Urinary bladder (tissue), 4 donors: Measurements from ENCODE around the gene TRAF1. TPM values are rescaled to one million over a fixed set of nuclear protein-coding genes. Genes with fewer than 3 reads are reported as not detected.
A peak's percentile ranks its signal among the peaks of the same experiment; 100 is the strongest.

Experiments
- DNase-seq: peaks from one replicate; pipeline ENCODE4 v3.0.0-alpha.2; 2015; ENCODE audit errors: extremely low spot score
- H3K27ac ChIP-seq: one replicate; pipeline ENCODE4 v1.5.1; 2013; ENCODE audit warnings: low read depth, mild to moderate bottlenecking, moderate library complexity
- H3K36me3 ChIP-seq: one replicate; pipeline ENCODE4 v1.6.1; 2013; ENCODE audit warnings: mild to moderate bottlenecking, moderate library complexity; ENCODE audit not compliant: insufficient read depth
- H3K4me1 ChIP-seq: one replicate; pipeline ENCODE4 v1.6.1; 2013; ENCODE audit warnings: mild to moderate bottlenecking, moderate library complexity; ENCODE audit not compliant: insufficient read depth
- H3K4me3 ChIP-seq: one replicate; pipeline ENCODE4 v1.5.1; 2013; ENCODE audit warnings: low read depth, low read length
- WGBS: extraction: QIAGEN DNeasy Blood & Tissue Kit; methylation state at CpG from one replicate; pipeline ENCODE4 v1.1.7; 2013; 5-methylcytosine and 5-hydroxymethylcytosine counted together
- polyA plus RNA-seq: library from polyadenylated mRNA; stranded (reverse); fragments of 200-250 nt; gene quantifications from one replicate; pipeline ENCODE4 v1.2.3, GENCODE V29; 2013
- total RNA-seq: library from RNA; depleted of rRNA; stranded (reverse); fragments of >200 nt; gene quantifications from one replicate; pipeline ENCODE4 v1.2.3, GENCODE V29; 2014
- donor health status: healthy with polysubstance abuse.
- donor health status: healthy.

Gene TRAF1
- total and polyA plus RNA-seq, 2 donors, result 4.5 to 5.3 TPM

DNA sequence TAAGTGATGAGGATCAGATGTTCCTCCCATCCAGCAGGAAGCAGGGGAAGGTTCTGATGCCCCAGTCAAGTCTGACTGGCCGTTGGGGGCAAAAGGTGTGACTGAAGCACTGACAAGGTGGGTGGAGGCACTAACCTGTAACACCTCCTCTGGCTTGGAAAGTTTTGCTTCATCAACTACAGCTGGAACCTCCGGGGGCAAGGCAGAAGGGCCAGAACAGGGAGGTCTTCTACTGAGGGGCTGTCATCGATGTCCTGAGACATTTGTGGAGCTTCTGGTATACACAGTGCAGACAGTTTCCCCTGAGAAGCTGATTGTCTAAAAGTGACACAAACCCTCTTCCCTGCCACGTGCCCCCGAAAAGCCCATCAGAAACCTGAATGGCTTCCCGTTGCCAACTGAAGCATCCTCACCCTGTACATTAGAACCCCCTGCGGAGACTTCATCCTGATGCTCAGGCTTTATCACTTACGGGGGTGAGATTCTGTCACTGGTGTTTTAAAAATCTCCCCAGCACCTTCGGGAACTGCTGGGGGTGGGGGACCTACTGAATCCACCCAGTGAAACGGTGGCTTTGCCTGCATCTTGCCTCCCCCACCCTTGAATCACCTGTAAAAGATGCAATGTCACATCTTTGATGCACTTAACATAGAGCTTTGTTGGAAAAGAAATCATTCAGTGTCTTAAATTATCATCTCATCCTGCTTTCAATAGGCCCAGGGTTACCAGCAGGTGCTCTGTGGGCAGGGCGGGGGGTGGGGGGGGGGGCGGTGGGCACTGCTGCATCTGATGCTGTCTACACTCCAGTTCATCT, 24.6 kb downstream of the TRAF1 start:
- no peaks in the 10 kb centered on the region for H3K36me3 ChIP-seq
- H3K27ac ChIP-seq, result no peak overlapping the region
- no peak for DNase-seq
- no peak overlapping the region for H3K4me3 ChIP-seq
- H3K4me1 ChIP-seq, result no peaks in the 10 kb centered on the region
- WGBS, result 81% methylated on average over 12 of the region's 12 CpGs

DNA sequence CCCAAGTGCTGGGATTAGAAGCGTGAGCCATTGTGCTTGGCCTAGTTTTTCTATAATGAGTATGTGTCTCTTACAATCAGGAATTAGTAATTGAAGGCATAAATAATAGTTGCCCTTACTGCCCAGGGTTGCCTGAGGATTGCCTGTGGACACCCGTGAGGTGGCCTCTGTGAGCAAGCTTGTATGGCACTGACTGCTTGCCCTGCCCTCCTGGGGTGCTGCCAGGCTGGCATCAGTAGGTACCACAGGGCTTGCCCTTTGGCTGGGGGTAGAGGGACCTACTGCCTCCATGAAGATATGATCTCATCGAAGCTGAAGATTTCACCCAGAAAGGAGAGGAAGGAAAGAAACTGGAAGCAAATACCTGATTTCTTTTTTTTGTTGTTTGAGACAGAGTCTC, 25.8 kb downstream of the TRAF1 start:
- DNase-seq, result no peak
- no peak overlapping the region for H3K27ac ChIP-seq
- 87% methylated on average over 3 of the region's 3 CpGs for WGBS
- no peak overlapping the region for H3K4me3 ChIP-seq
- H3K36me3 ChIP-seq, result no peaks in the 10 kb centered on the region
- H3K4me1 ChIP-seq, result no peaks in the 10 kb centered on the region

DNA sequence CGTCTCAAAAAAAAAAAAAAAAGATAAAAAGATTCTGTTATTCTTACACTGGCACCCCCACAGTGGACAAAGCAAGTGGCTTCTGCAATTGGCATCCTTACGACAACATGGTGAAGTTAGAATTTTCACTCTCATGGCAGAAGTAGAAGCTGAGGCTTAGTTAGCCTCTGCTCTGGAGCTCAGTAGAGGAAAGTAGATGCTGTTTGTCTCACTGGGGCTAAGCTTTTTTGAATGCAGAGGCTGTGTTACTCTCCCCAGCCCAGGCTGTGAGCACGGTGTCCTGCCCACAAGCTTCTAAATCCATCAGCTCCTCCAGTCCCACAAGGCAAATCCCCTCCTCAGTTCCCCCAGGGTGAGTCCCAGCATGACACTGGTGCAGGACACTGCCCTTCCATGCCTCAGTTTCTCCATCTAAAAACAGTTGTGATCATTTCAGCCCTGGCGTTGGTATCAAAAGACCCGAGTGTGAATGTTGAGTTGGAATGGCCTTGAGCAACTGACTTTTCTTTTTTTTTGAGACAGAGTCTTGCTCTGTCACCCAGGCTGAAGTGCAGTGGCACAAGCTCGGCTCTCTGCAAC, 27.0 kb downstream of the TRAF1 start:
- 92% methylated on average over 6 of the region's 6 CpGs for WGBS
- no peaks in the 10 kb centered on the region for H3K36me3 ChIP-seq
- no peak overlapping the region for H3K27ac ChIP-seq
- DNase-seq, result no peak
- no peaks in the 10 kb centered on the region for H3K4me1 ChIP-seq
- H3K4me3 ChIP-seq, result no peak overlapping the region

DNA sequence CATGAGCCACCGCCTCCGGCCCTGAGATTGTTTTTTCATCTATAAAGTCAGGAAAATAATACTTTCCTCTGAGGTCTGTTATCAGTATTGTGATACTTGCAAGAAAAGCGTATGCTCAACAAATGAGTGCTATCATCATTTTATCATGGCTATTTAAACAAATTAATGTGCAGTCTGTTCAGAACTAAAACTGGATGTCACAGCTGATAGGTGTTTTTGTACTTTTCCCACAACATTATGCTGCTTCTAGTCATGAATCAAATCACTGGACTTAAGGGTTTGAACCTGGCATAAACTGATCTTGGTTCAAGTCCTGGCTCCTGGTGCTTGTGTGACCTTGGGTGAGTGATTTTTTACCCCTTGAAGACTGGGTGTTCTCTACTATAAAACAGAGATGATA, 28.2 kb downstream of the TRAF1 start:
- WGBS, result 73% methylated on average over 3 of the region's 3 CpGs
- no peaks in the 10 kb centered on the region for H3K36me3 ChIP-seq
- no peak for DNase-seq
- no peaks in the 10 kb centered on the region for H3K4me1 ChIP-seq
- no peak overlapping the region for H3K27ac ChIP-seq
- H3K4me3 ChIP-seq, result no peak overlapping the region

DNA sequence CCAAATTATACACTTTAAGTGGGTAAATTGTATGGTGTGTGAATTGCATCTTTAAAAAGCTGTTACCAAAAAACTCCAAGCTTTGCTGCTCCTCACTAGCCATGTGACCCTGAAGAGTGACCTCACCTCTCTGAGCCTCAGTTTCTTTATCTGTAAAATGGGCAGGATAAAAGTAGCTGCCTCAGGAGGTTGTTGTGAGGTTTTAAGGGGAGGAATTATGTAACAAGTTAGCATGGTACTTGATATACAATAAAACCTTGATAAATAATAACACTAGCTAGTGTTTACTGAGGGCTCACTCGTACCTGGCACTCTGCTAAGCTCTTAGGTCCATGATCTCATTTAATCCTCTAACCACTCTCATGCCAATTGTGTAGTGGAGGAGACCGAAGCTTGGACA, 30.6 kb downstream of the TRAF1 start:
- Histone ChIP-seq H3K4me1 (no peaks in the 10 kb centered on the region), H3K27ac (no peak overlapping the region), H3K36me3 (no peaks in the 10 kb centered on the region), H3K4me3 (no peak overlapping the region)
- WGBS, result 86% methylated on average over 2 of the region's 2 CpGs
- DNase-seq, result no peak

DNA sequence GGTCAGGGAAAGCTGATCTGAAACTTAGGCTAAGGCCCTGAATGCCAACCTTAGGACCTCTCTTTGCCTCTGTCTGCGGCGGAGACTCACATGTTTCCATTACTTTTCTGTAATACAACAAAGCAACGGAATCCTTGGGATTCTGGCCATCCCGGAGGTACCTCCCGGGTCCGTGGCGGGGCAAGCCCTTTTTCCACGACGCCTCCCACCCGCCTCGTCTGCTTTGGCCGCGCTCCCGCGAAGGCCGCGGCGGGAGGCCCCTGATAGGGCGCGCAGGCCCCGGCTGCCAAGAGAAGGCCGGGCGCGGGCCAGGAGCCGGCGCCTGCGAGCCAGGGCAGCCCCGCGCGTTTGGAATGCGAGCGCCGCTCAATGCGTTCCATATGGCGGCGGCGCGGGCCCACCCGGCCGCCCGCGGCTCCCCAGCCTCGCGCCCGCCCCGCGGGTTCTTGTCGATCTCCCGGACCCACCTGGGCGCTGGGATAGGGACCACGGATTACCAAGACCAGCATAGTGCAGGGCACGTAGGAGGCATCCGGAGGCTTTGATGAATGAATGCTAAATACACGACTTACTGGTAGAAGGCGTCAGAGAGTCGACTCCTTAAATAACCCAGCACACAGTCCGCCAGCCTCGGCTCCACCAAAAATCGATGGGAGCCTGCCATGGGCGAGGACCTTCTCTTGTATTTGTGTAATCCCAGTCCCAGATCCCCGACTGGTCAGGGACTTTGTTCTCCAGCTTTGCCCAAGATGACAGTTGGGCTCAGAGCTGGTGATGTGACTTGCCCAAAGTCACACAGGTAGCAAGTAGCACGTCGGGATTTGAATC, 32.1 kb downstream of the TRAF1 start:
- H3K36me3 ChIP-seq, result no peaks in the 10 kb centered on the region
- peak overlapping the region; percentile 64 for H3K27ac ChIP-seq
- DNase-seq, result no peak
- 18% methylated on average over 63 of the region's 63 CpGs for WGBS
- H3K4me3 ChIP-seq, result peak overlapping the region; percentile 12
- H3K4me1 ChIP-seq, result no peaks in the 10 kb centered on the region

DNA sequence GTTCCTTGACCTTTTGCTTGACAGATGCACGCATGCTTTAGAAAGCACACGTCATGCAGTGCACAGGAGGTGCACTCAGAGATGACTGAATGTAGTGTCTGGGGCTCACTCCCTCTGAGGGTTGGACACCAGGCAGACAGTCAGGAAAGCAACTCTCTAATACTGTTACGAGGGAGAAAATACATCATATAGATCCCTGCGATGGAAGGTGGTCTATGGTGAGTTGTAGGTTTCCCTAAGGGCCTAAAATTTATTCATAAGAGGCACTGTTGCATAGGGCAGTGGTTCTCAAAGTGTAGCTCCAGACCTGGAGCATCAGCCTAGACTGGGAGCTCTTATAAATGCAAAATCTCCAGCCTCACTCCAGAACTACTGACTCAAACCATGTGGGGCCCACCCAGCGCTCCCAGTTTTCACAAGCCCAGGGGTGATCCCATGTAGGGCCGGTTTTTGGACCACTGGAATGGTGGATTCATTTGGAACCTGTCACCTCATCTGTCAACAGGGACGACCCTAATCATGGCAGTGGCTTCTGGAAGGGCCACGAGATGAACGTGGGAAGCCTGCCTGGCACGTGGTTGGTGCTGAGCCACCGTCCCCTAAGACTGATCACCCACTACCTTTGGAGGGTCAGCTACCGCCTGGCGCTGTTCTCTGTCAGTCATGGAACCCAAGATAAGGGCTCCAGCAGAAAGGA, 32.8 kb downstream of the TRAF1 start:
- Histone ChIP-seq H3K4me1 (no peaks in the 10 kb centered on the region), H3K27ac (peak overlapping the region; percentile 64), H3K36me3 (no peaks in the 10 kb centered on the region), H3K4me3 (no peak overlapping the region)
- DNase-seq, result no peak
- WGBS, result 90% methylated on average over 13 of the region's 13 CpGs

DNA sequence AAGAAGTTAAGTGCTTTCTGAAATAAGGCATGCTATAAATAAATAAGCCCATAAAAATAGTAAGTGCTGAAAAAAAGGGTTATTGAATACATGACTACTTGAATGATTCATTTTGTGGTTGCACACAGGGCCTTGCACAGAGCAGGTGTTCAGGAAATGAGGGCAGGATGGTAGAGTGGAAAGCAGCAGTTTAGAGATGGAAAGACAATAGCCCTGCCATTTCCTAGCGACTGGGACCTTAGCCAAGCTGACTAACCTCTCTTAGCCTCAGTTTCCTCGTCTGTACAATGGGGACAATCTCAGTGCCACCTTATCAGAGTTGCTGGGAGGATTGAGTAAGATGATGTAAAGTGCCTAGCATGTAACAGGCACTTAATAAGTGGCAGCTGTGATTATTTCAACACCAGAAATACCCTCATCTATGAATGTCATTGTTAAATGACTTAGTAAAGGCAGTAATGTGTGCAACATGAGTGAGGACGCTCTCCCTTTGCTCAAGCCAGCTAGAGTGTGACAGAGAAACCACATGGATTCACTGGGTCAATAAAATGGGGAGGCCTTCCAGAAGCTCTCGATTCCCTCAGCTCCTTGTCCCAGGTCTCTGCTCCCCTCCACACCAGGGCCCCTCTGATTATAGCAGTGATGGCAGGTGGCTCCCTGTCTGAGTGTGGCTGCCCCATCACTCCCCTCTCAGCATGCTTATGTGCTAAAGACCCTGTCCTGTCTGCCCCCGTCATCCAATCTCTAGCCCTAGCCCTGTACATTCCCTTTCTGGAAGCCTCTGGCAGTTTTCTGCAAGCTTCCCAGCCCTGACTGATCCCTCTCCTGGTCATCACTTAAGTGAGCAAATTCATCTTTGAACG, 33.6 kb downstream of the TRAF1 start:
- no peaks in the 10 kb centered on the region for H3K36me3 ChIP-seq
- no peak overlapping the region for H3K4me3 ChIP-seq
- no peaks in the 10 kb centered on the region for H3K4me1 ChIP-seq
- 81% methylated on average over 6 of the region's 6 CpGs for WGBS
- no peak for DNase-seq
- H3K27ac ChIP-seq, result no peak overlapping the region

DNA sequence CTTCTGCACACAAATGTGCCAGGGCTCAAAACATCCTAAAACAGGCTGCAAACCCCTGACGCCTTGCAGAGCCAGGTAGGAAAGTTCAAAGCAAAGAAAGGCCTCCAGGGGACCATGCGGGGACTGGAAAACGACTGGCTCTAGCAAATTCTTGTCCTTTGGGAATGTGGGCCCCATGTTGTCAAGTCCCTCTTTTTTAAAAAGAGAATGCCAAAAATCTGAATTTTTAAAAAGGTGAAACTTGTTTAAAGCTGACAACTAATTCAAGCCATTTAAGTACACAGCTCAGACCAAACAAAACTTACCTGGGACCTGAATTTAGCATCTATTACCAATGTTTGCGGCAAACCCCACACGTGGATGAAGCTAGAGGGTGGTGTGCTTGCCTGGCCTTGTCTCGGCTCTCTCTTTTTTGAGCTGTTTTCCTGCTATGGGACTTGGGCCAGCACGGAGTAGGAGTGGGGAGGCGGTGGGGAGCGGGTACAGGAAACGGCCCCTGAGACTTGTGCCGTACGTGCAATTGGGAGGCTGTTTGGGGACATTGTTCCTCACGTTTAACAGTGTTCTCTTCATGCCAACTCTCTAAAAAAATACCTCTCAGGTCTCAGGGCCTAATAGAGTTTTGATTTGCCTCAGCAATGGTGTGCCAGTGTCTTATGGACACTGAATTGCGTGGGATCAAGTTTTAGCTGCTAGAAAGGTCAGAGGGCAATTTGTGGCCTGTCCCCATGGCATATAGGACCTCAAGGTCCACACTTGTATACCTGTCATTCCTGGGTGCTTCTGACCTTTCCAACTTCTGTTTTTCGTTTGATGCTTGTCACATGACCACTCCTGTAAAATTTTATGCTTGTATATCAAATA, 34.5 kb downstream of the TRAF1 start:
- no peaks in the 10 kb centered on the region for H3K4me1 ChIP-seq

DNA sequence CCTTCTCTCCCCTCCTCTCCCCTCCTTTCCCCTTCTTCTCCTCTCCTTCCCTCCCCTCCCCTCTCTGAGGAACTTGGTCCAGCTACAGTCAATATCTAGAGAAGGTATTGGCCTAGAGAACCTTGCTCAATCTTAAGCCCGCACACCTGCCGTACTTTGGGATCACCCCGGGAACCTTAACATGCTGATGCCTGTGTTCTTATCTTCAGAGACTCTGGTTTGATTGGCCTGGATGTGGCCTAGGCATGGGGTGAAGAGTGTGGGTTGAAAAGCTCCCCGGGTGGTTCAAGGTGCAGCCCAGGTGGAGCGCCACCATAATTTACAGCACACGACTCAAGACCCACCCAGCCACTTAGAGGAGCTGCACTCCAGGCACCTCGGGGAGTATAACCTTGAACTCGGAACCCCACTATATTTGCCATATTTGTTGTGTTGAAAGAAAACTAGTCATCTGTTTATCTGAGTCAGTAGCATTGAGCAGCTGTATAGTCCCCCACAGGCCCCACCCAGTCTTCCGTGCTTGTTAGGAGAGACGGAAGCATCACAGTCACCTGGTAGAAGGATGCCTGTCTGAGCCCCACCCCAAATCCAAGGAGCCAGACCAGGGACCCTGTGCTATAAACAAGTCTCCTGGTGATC, 35.2 kb downstream of the TRAF1 start:
- DNase-seq, result no peak
- Histone ChIP-seq H3K4me1 (no peaks in the 10 kb centered on the region), H3K4me3 (no peak overlapping the region), H3K36me3 (no peaks in the 10 kb centered on the region), H3K27ac (peak overlapping the region; percentile 83)
- WGBS, result 79% methylated on average over 10 of the region's 10 CpGs

More for the DNA sequence above, 34.5 kb downstream of the TRAF1 start:
- no peak for DNase-seq
- WGBS, result 67% methylated on average over 15 of the region's 15 CpGs
- Histone ChIP-seq H3K36me3 (no peaks in the 10 kb centered on the region), H3K4me3 (no peak overlapping the region), H3K27ac (peak overlapping the region; percentile 26)

DNA sequence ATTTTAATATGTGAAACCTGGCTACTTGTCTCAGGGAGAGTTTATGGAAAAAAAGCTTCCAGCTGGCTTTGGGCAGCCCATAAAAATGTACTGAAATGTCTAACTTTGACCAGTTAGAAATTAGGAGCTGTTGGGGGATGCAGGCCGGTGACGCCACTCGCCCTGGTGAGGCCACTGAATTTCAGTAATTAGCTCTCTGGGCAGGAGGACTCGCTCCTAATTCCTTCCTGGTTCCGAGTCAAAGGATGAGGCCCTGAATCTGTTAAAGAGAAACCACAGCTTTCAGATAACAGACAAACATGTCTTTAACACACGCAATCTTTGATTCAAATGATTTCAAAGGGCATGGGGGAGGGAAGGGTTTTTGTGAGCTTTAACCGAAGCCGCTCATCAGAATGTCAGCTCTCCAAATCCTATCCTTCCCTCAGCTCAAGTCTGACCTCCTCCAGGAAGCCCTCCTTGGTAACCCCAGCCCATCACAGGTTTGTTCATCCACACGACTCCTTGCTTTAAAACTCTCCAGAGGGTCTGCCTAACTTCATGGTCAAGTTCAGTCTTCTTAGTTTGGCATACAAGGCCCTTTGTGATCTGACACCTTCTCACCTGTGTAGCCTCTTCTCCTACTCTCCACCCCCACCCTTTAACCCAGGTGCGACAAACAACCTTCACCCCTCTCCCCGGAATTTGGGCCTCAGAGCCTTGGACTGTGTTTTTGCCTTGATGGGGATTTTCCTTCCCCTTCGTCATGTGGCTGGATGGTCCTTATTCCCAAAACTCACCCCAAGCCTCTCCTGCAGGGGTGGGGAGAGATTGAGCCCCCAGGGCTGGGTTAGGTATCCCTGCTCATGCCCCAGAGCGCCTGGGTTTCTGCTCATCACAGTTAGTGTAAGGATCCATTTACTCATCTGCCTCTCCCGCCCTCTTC, 36.0 kb downstream of the TRAF1 start:
- no peaks in the 10 kb centered on the region for H3K36me3 ChIP-seq
- 49% methylated on average over 14 of the region's 14 CpGs for WGBS
- peak overlapping the region; percentile 83 for H3K27ac ChIP-seq
- H3K4me3 ChIP-seq, result no peak overlapping the region
- DNase-seq, result no peak
- no peaks in the 10 kb centered on the region for H3K4me1 ChIP-seq
